HCT116 (cell line): Measurements from ENCODE around the gene PPP2R5B.

Experiments
- CEBPB ChIP-seq: IDR thresholded peaks from 2 replicates; pipeline ENCODE4 v1.6.1; 2012; ENCODE audit warnings: low read depth
- CTCF ChIP-seq, 3 experiments: fragments of 200-600 bp in 1 of 3; sonication (generic) in 1 of 3; IDR thresholded peaks in 2 of 3; conservative IDR thresholded peaks in 1 of 3; 2 replicates each; pipeline ENCODE4 v1.5.1; 2012 to 2017; ENCODE audit warnings: low read depth in 2 of 3, low read length in 2 of 3, antibody characterized with exemption in 1 of 3, borderline replicate concordance in 1 of 3, control low read depth in 1 of 3, mild to moderate bottlenecking in 1 of 3, mixed read lengths in 1 of 3, mixed run types in 1 of 3, moderate library complexity in 1 of 3; ENCODE audit not compliant: insufficient read depth in 1 of 3
- EZH2 ChIP-seq: fragments of 200-600 bp; sonication (generic); IDR thresholded peaks from 2 replicates; pipeline ENCODE4 v1.6.1; 2017; ENCODE audit warnings: antibody characterized with exemption, mixed run types
- FOSL1 ChIP-seq: IDR thresholded peaks from 2 replicates; pipeline ENCODE4 v1.6.1; 2012; ENCODE audit warnings: low read depth
- MAX ChIP-seq: IDR thresholded peaks from 2 replicates; pipeline ENCODE4 v1.6.1; 2012
- POLR2A ChIP-seq: IDR thresholded peaks from 2 replicates; pipeline ENCODE4 v1.7.0; 2011; ENCODE audit warnings: borderline replicate concordance; ENCODE audit not compliant: insufficient read depth, insufficient read length; ENCODE audit errors: extremely low read depth
- REST ChIP-seq: IDR thresholded peaks from 2 replicates; pipeline ENCODE4 v1.6.1; 2012; ENCODE audit warnings: low read depth
- SIN3A ChIP-seq: IDR thresholded peaks from 2 replicates; pipeline ENCODE4 v1.6.1; 2012; ENCODE audit warnings: low read depth
- SP1 ChIP-seq: IDR thresholded peaks from 2 replicates; pipeline ENCODE4 v1.6.1; 2012; ENCODE audit warnings: low read depth

- no peak for TF ChIP-seq EZH2
- no peak for TF ChIP-seq CTCF (IDR thresholded peaks at IDR 0.05 in 2 of 3, conservative IDR thresholded peaks at IDR 0.05 in 1 of 3; ENCODE audit: borderline replicate concordance in 1 of 3, insufficient read depth in 1 of 3, low read depth in 2 of 3, low read length in 2 of 3)
- TF ChIP-seq CEBPB, result no peak
- TF ChIP-seq SIN3A, result no peak
- no peak for TF ChIP-seq MAX
- no peak for TF ChIP-seq POLR2A
- no peak for TF ChIP-seq SP1
- TF ChIP-seq REST, result no peak
- TF ChIP-seq FOSL1, result no peak
These were observed 9.1 kb upstream of the PPP2R5B start for GRCh38 chr11:64915376-64915887.
